MM.1S (cell line): ENCODE measurements around the gene ZMIZ1.

Experiments used
- DNase-seq: peaks from one replicate; pipeline ENCODE4 v3.0.0-alpha.2; 2015
- H2AFZ ChIP-seq: fragments of 300-600 bp; sonication (generic); 2 replicates; pipeline ENCODE4 v1.6.0; 2016; ENCODE audit warnings: antibody characterized with exemption, low read length
- H3F3A ChIP-seq: fragments of 300-600 bp; sonication (generic); 2 replicates; pipeline ENCODE4 v1.6.1; 2016; ENCODE audit warnings: mild to moderate bottlenecking, antibody characterized with exemption, low read length, moderate library complexity, mixed read lengths; ENCODE audit not compliant: insufficient read depth
- H3K27ac ChIP-seq: fragments of 300-600 bp; sonication (generic); 2 replicates; pipeline ENCODE4 v1.5.1; 2016; ENCODE audit warnings: mild to moderate bottlenecking, low read length
- H3K27me3 ChIP-seq: fragments of 300-600 bp; sonication (generic); replicated peaks from 2 replicates; pipeline ENCODE4 v1.6.0; 2016; ENCODE audit warnings: low read length; ENCODE audit not compliant: insufficient read depth
- H3K36me3 ChIP-seq: fragments of 300-600 bp; sonication (generic); replicated peaks from 2 replicates; pipeline ENCODE4 v1.6.1; 2016; ENCODE audit warnings: mild to moderate bottlenecking, low read length, mixed read lengths; ENCODE audit not compliant: insufficient read depth
- H3K4me1 ChIP-seq: fragments of 300-600 bp; sonication (generic); 2 replicates; pipeline ENCODE4 v1.6.1; 2016; ENCODE audit warnings: low read length, mixed read lengths
- H3K4me2 ChIP-seq: fragments of 300-600 bp; sonication (generic); 2 replicates; pipeline ENCODE4 v1.6.0; 2016; ENCODE audit warnings: low read depth, low read length
- H3K4me3 ChIP-seq: fragments of 300-600 bp; sonication (generic); 2 replicates; pipeline ENCODE4 v1.5.1; 2016; ENCODE audit warnings: low read length, mixed read lengths
- H3K79me2 ChIP-seq: fragments of 300-600 bp; sonication (generic); 2 replicates; pipeline ENCODE4 v1.6.1; 2016; ENCODE audit warnings: mixed run types, low read length, mixed read lengths
- H3K9ac ChIP-seq: fragments of 300-600 bp; sonication (generic); 2 replicates; pipeline ENCODE4 v1.6.1; 2016; ENCODE audit warnings: low read length, mixed read lengths
- H3K9me2 ChIP-seq: fragments of 300-600 bp; sonication (generic); replicated peaks from 2 replicates; pipeline ENCODE4 v1.6.1; 2016; ENCODE audit warnings: mild to moderate bottlenecking, low read length, mixed read lengths; ENCODE audit not compliant: insufficient read depth
- H3K9me3 ChIP-seq: fragments of 300-600 bp; sonication (generic); replicated peaks from 2 replicates; pipeline ENCODE4 v1.6.1; 2016; ENCODE audit warnings: mild to moderate bottlenecking, low read length, mixed read lengths; ENCODE audit not compliant: insufficient read depth
- H4K20me1 ChIP-seq: fragments of 300-600 bp; sonication (generic); 2 replicates; pipeline ENCODE4 v1.6.1; 2016; ENCODE audit warnings: mild to moderate bottlenecking, low read length, moderate library complexity, mixed read lengths; ENCODE audit not compliant: insufficient read depth
- CTCF ChIP-seq: fragments of 300-600 bp; sonication (generic); IDR thresholded peaks from 2 replicates; pipeline ENCODE4 v1.5.1; 2016; ENCODE audit warnings: antibody characterized with exemption, low read length, mixed read lengths
- EZH2 ChIP-seq: fragments of 300-600 bp; sonication (generic); optimal IDR thresholded peaks from 2 replicates; pipeline ENCODE3; 2017; ENCODE audit warnings: low read depth, mild to moderate bottlenecking, antibody characterized with exemption, low read length, mixed read lengths
- EZH2phosphoT487 ChIP-seq: fragments of 300-600 bp; sonication (generic); IDR thresholded peaks from 2 replicates; pipeline ENCODE4 v1.6.1; 2018; ENCODE audit warnings: antibody characterized with exemption, low read length

ZMIZ1 gene

DNA sequence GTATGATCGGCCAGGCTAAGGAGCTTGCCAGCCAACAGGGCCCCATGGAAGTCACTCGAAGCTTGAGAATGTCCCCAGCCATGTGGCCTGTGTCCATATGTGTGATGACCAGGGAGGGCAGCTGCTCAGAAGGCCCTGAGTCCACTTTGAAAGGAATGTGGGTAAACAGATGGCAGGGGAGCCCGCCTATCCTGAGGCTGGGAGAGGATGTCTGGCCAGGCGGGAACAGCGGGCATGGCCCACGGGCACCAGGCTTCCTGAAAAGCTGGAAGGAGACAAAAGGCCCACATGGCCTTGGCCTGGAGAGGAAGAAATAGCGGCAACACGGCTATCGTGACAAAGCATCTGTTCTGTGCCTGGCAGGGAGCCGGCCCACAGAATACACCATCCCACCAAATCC is 140.6 kb downstream of the ZMIZ1 start:
- Histone ChIP-seq H3K27ac (no peak overlapping the region), H3K4me2 (no peak overlapping the region), H3K4me1 (no peaks in the 10 kb centered on the region), H3K9ac (no peak overlapping the region), H3K36me3 (no peaks in the 10 kb centered on the region), H4K20me1 (no peaks in the 10 kb centered on the region), H3K9me2 (no peaks in the 10 kb centered on the region), H3K27me3 (no peaks in the 10 kb centered on the region), H3K4me3 (no peak overlapping the region), H3K9me3 (no peaks in the 10 kb centered on the region), H3K79me2 (no peaks in the 10 kb centered on the region), H2AFZ (no peak overlapping the region), H3F3A (no peaks in the 10 kb centered on the region)
- TF ChIP-seq EZH2 (no peak), CTCF (no peak), EZH2phosphoT487 (no peak)
- DNase-seq: no peak

- Histone ChIP-seq H3K9ac (no peak overlapping the region), H3K9me2 (no peaks in the 10 kb centered on the region), H3K27ac (no peak overlapping the region), H3K4me1 (no peaks in the 10 kb centered on the region), H3K9me3 (no peaks in the 10 kb centered on the region), H3K79me2 (no peaks in the 10 kb centered on the region), H4K20me1 (no peaks in the 10 kb centered on the region), H2AFZ (no peak overlapping the region), H3K4me2 (no peak overlapping the region), H3F3A (no peaks in the 10 kb centered on the region), H3K27me3 (no peaks in the 10 kb centered on the region), H3K36me3 (no peaks in the 10 kb centered on the region), H3K4me3 (no peak overlapping the region)
- no peak for DNase-seq
- TF ChIP-seq EZH2 (no peak), EZH2phosphoT487 (no peak), CTCF (no peak)
Measured at GRCh38 chr10:79209831-79210230, 141.1 kb downstream of the ZMIZ1 start.

- H2AFZ ChIP-seq: no peak overlapping the region
- no peaks in the 10 kb centered on the region for H3K4me1 ChIP-seq
- H3K9me2 ChIP-seq: no peaks in the 10 kb centered on the region
- H3K9me3 ChIP-seq: no peaks in the 10 kb centered on the region
- no peak overlapping the region for H3K9ac ChIP-seq
- no peaks in the 10 kb centered on the region for H4K20me1 ChIP-seq
- no peaks in the 10 kb centered on the region for H3K79me2 ChIP-seq
- H3F3A ChIP-seq: no peaks in the 10 kb centered on the region
- no peak overlapping the region for H3K4me3 ChIP-seq
- H3K4me2 ChIP-seq: no peak overlapping the region
- TF ChIP-seq EZH2 (no peak), EZH2phosphoT487 (no peak), CTCF (no peak)
- no peaks in the 10 kb centered on the region for H3K27me3 ChIP-seq
- no peak for DNase-seq
- no peak overlapping the region for H3K27ac ChIP-seq
- no peaks in the 10 kb centered on the region for H3K36me3 ChIP-seq
Measured at GRCh38 chr10:79210672-79211071, 141.9 kb downstream of the ZMIZ1 start.

DNA sequence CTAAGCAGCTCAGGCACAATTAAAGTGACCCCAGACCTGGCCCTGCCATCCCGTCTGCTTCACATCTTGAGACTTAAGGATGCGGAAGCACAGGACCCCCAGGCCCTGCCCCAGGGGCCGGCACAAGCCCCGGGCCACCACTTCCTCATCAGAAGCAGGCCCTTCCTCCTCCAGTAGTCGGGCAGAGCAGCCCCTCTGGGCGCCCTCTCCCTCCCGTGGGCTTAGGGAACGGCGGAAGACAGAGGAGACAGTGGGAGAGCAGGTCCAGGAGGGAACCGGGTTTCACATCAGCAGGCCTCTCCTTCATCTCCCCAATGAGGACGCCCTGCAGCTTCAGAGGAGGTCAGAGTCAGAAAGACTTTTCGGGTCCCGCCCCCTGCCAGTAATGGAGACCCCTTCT is 142.8 kb downstream of the ZMIZ1 start:
- Histone ChIP-seq H3K9ac (no peak overlapping the region), H3K9me2 (no peaks in the 10 kb centered on the region), H4K20me1 (no peaks in the 10 kb centered on the region), H3K79me2 (no peaks in the 10 kb centered on the region), H3F3A (no peaks in the 10 kb centered on the region), H3K27me3 (no peaks in the 10 kb centered on the region), H3K4me2 (no peak overlapping the region), H3K27ac (no peak overlapping the region), H3K4me1 (no peaks in the 10 kb centered on the region), H2AFZ (no peak overlapping the region), H3K4me3 (no peak overlapping the region), H3K9me3 (no peaks in the 10 kb centered on the region), H3K36me3 (no peaks in the 10 kb centered on the region)
- no peak for DNase-seq
- TF ChIP-seq CTCF (no peak), EZH2 (no peak), EZH2phosphoT487 (no peak)
